ENCODE results near the gene UHRF1. TPM values are rescaled to one million over a fixed set of nuclear protein-coding genes. Genes with fewer than 3 reads are reported as not detected.

Gene UHRF1
- total and polyA plus RNA-seq, 4 donors = 3.2 to 7.5 (median 4.5) TPM

- TF ChIP-seq CTCF (IDR thresholded peaks at IDR 0.05; ENCODE audit: control extremely low read depth, extremely low read depth) = no peak
- peak in 2 of 3 donors; percentile 29 to 48 for DNase-seq
- peaks cover 0 to 5% (median 1%) of the 10 kb centered on the region in 4 donors for H3K36me3 ChIP-seq (ENCODE audit: control insufficient read depth in 4 of 4, insufficient read depth in 4 of 4, low read length in 4 of 4)
- WGBS, 2 donors = 88 to 90% methylated on average over 24 of the region's 24 CpGs
- no peak overlapping the region for H3K9ac ChIP-seq (ENCODE audit: insufficient read depth in 1 of 2, low read length in 2 of 2)
- H3K4me3 ChIP-seq = no peak overlapping the region
- no peak overlapping the region for H3K27ac ChIP-seq (ENCODE audit: low read depth in 1 of 2, low read length in 1 of 2)
- H3K9me3 ChIP-seq (ENCODE audit: control insufficient read depth in 4 of 4, insufficient read depth in 3 of 4, low read length in 3 of 4) = peaks cover 0 to 6% (median 0%) of the 10 kb centered on the region in 4 donors
- no peak for ATAC-seq (ENCODE audit: insufficient read depth, low FRiP score)
- H3K27me3 ChIP-seq (ENCODE audit: control insufficient read depth in 3 of 3, insufficient read depth in 3 of 3, low read length in 2 of 3) = no peaks in the 10 kb centered on the region
- H3K4me1 ChIP-seq (ENCODE audit: control insufficient read depth in 5 of 5, insufficient read depth in 5 of 5, low read length in 5 of 5) = peaks cover 8 to 26% (median 15%) of the 10 kb centered on the region in 5 donors
These were observed 78.5 kb downstream of the UHRF1 start for GRCh38 chr19:4987692-4988370.

- no peak overlapping the region for H3K4me3 ChIP-seq
- H3K9ac ChIP-seq (ENCODE audit: insufficient read depth in 1 of 2, low read length in 2 of 2) = no peak overlapping the region
- no peaks in the 10 kb centered on the region for H3K27me3 ChIP-seq (ENCODE audit: control insufficient read depth in 3 of 3, insufficient read depth in 3 of 3, low read length in 2 of 3)
- H3K27ac ChIP-seq (ENCODE audit: low read depth in 1 of 2, low read length in 1 of 2) = peak overlapping the region in 1 of 2 donors; percentile 4
- H3K4me1 ChIP-seq (ENCODE audit: control insufficient read depth in 5 of 5, insufficient read depth in 5 of 5, low read length in 5 of 5) = peaks cover 8 to 20% (median 15%) of the 10 kb centered on the region in 5 donors
- no peak for TF ChIP-seq CTCF (IDR thresholded peaks at IDR 0.05; ENCODE audit: control extremely low read depth, extremely low read depth)
- WGBS, 2 donors = 59 to 65% methylated on average over 13 of the region's 13 CpGs
- peak; percentile 67 for ATAC-seq (ENCODE audit: insufficient read depth, low FRiP score)
- DNase-seq = peak; percentile 87 to 91 (median 90)
- peaks cover 0 to 6% (median 0%) of the 10 kb centered on the region in 4 donors for H3K9me3 ChIP-seq (ENCODE audit: control insufficient read depth in 4 of 4, insufficient read depth in 3 of 4, low read length in 3 of 4)
- H3K36me3 ChIP-seq (ENCODE audit: control insufficient read depth in 4 of 4, insufficient read depth in 4 of 4, low read length in 4 of 4) = peaks cover 0 to 3% (median under 1%) of the 10 kb centered on the region in 4 donors
These were observed 79.5 kb downstream of the UHRF1 start for GRCh38 chr19:4988770-4989251.

GRCh38 chr19:4990306-4990705 lies 81.0 kb downstream of the UHRF1 start:
- H3K27me3 ChIP-seq (ENCODE audit: control insufficient read depth in 3 of 3, insufficient read depth in 3 of 3, low read length in 2 of 3) = no peaks in the 10 kb centered on the region
- H3K9me3 ChIP-seq (ENCODE audit: control insufficient read depth in 4 of 4, insufficient read depth in 3 of 4, low read length in 3 of 4) = peaks cover 0 to 6% (median 0%) of the 10 kb centered on the region in 4 donors
- no peak for TF ChIP-seq CTCF (IDR thresholded peaks at IDR 0.05; ENCODE audit: control extremely low read depth, extremely low read depth)
- H3K9ac ChIP-seq (ENCODE audit: insufficient read depth in 1 of 2, low read length in 2 of 2) = no peak overlapping the region
- H3K36me3 ChIP-seq (ENCODE audit: control insufficient read depth in 4 of 4, insufficient read depth in 4 of 4, low read length in 4 of 4) = peaks cover 0 to 3% (median 0%) of the 10 kb centered on the region in 4 donors
- peaks cover 6 to 17% (median 9%) of the 10 kb centered on the region in 5 donors for H3K4me1 ChIP-seq (ENCODE audit: control insufficient read depth in 5 of 5, insufficient read depth in 5 of 5, low read length in 5 of 5)
- DNase-seq (no peak), ATAC-seq (ENCODE audit: insufficient read depth, low FRiP score) (no peak)
- 76 to 88% methylated on average over 7 of the region's 7 CpGs for WGBS, 2 donors
- no peak overlapping the region for H3K27ac ChIP-seq (ENCODE audit: low read depth in 1 of 2, low read length in 1 of 2)
- H3K4me3 ChIP-seq = no peak overlapping the region
